ENCODE results near the gene BCAR1.
"Not testable (repeated sequence)": the region's sequence is repeated elsewhere in the genome, so short reads cannot be mapped to it uniquely, and the experiment has no call there.

BCAR1 gene

GRCh38 chr16:75271441-75272096, 20.1 kb upstream of the BCAR1 start:
- DNase-seq (ENCODE audit: low read depth, low spot score) = no peak

- not testable (repeated sequence) for DNase-seq (ENCODE audit: low read depth, low spot score)
Observed at GRCh38 chr16:75269358-75269757, 17.9 kb upstream of the BCAR1 start.

- no peak for DNase-seq (ENCODE audit: low read depth, low spot score)
Observed at GRCh38 chr16:75267631-75268264, 16.3 kb upstream of the BCAR1 start.

- DNase-seq (ENCODE audit: low read depth, low spot score) = no peak
Observed at GRCh38 chr16:75266738-75267630, 15.6 kb upstream of the BCAR1 start.

GRCh38 chr16:75265911-75266701, 14.7 kb upstream of the BCAR1 start:
- DNase-seq (ENCODE audit: low read depth, low spot score) = no peak

- no peak for DNase-seq (ENCODE audit: low read depth, low spot score)
Observed at GRCh38 chr16:75264999-75265910, 13.8 kb upstream of the BCAR1 start.

GRCh38 chr16:75264457-75264998, 13.1 kb upstream of the BCAR1 start:
- no peak for DNase-seq (ENCODE audit: low read depth, low spot score)

GRCh38 chr16:75263963-75264445, 12.6 kb upstream of the BCAR1 start:
- no peak for DNase-seq (ENCODE audit: low read depth, low spot score)

- no peak for DNase-seq (ENCODE audit: low read depth, low spot score)
Observed at GRCh38 chr16:75263291-75263962, 12.0 kb upstream of the BCAR1 start.

GRCh38 chr16:75262800-75263127, 11.3 kb upstream of the BCAR1 start:
- DNase-seq (ENCODE audit: low read depth, low spot score) = no peak

GRCh38 chr16:75262104-75262799, 10.8 kb upstream of the BCAR1 start:
- no peak for DNase-seq (ENCODE audit: low read depth, low spot score)

GRCh38 chr16:75261590-75262078, 10.2 kb upstream of the BCAR1 start:
- DNase-seq (ENCODE audit: low read depth, low spot score) = no peak

GRCh38 chr16:75260851-75261589, 9.6 kb upstream of the BCAR1 start:
- DNase-seq (ENCODE audit: low read depth, low spot score) = no peak

- no peak for DNase-seq (ENCODE audit: low read depth, low spot score)
Observed at GRCh38 chr16:75258807-75259141, 7.3 kb upstream of the BCAR1 start.

GRCh38 chr16:75257886-75258806, 6.7 kb upstream of the BCAR1 start:
- no peak for DNase-seq (ENCODE audit: low read depth, low spot score)

GRCh38 chr16:75256696-75257343, 5.4 kb upstream of the BCAR1 start:
- no peak for DNase-seq (ENCODE audit: low read depth, low spot score)

GRCh38 chr16:75256059-75256571, 4.7 kb upstream of the BCAR1 start:
- no peak for DNase-seq (ENCODE audit: low read depth, low spot score)
